GM19193 (cell line): ENCODE data around the gene CHRNB4.

ENCODE experiments used
- POLR2A ChIP-seq: IDR thresholded peaks from 4 replicates; pipeline ENCODE4 v1.6.1; 2011; ENCODE audit not compliant: insufficient read depth, insufficient read length; ENCODE audit errors: extremely low read depth

The CHRNB4 gene

DNA sequence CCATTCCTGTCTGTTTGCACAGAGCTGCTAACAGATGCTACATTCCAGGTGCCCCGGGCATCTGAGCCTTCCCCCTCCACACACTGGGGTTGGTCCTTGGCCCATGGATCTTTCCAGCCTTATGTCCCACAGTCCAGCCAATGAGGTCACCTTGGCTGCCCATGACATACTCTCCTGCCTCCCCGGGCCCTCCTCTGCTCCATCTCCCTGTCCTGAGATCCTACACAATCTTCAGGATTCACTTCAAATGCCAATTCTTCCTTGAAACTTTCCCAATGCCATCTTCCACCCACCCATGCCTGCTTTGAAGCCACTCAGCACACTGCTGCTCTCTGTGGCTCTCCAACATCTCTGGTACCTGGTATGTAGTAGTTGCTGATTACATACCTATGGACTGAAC, 24.5 kb downstream of the CHRNB4 start:
- TF ChIP-seq POLR2A: no peak

DNA sequence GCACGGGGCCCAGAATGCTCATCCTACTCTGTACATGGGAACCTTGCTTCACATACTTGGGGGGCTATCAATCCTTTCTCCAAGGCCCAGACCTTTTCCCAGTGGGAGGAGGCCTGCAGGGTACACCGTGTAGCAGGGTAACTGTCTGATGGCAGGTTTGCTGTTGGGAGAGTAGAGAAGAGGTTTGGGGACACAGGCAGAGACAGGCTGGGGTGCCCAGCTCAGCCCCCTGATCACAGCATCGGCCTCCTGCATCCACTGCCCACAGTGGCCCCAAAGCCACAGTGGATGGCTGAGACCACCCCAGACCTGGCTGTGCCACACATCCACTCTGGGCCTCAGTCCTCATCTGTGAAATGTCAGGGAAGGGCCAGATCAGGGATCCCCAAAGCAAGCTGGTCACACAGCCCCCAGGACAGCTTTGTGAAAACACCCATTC, 25.8 kb downstream of the CHRNB4 start:
- no peak for TF ChIP-seq POLR2A

DNA sequence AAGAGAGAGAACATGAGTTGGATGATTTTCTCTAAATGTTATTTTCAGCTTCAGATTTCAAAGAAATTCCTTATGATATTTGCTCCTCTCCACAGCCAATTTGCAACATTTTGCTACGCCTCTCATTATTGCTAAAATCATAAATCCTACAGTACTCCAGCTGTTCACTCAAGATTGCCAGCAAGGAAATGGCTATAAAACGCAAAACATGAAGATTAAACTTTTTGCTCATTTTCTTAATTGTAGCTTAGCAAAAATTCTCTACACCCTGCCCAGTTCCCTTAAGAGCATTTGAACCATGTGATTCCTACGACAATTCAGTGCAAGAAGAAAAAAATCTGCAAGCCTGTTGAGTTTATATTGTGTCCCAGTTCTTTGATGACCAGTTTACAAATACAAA, 27.0 kb downstream of the CHRNB4 start:
- TF ChIP-seq POLR2A: no peak

DNA sequence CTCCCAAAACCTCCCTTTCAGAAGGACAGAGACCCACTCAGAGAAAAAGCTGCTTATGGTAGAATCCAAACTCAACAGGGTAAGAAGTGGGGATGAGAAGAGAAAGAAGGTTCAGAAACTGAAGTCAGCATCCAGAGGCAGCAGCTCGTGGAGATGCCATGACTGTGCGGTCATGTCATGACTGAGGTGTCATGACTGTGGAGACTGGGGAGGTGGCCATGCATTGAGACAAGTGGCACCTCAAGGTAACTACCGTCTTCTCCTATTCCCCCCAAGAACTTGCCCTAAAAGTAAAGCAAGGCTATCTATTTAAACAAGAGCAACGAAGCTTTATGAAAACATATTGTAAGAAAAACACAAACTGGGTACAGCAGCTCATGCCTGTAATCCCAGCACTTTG, 35.3 kb downstream of the CHRNB4 start:
- TF ChIP-seq POLR2A: no peak

DNA sequence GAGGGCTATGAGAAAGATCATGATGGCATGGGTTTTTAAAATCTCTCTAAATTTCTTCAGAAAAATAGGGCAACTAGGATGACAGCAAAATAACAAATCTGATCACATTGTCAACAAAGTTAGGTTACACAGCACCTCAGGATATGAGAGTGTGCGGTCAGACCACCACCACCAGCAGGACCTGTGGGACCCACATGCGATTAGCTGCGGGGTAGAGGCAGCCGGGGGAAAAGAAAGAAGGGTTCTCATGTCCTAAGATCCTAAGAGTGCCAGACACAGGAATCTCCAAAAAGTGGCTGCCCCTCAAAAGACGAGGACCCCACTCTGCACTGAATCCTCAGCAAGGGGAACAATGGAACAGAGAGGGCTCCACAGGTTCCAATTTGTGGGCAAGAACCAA, 35.8 kb downstream of the CHRNB4 start:
- TF ChIP-seq POLR2A: no peak

DNA sequence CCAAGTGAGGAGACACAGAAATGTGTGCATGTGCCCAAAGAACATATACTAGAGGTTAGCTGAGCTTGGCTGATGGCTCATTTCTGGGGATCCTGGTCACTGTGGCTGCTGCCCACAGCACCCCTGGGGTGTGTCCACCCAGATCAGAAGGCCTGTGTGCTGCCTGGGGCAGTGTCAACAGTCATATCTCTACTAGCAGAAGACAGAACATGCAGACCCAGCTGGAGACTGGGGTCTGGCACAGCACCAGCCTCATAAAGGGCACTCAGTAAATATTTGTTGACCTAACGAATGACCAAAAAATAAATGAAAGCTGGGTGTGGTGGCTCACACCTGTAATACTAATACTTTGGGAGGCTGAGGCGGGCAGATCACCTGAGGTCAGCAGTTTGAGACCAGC, 36.6 kb downstream of the CHRNB4 start:
- no peak for TF ChIP-seq POLR2A

DNA sequence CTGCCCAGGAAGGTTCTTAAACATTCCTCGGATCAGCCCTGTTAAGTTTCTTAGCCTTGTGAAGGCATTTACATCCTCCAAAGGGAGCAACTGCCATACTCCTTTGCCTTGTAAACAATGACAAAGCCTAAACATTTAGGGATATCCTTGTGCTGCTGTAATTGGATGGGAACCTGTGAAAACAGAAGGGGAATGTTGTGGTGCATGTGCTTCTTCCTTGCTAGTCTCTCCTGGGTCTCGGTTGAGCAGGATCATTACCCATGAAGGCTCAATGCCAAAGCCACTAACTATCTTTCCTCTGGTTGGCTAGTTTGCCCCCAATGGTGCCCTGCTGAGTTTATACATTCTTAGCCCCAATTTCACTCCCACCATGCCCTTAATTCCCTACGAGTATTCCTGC, 37.5 kb downstream of the CHRNB4 start:
- no peak for TF ChIP-seq POLR2A

DNA sequence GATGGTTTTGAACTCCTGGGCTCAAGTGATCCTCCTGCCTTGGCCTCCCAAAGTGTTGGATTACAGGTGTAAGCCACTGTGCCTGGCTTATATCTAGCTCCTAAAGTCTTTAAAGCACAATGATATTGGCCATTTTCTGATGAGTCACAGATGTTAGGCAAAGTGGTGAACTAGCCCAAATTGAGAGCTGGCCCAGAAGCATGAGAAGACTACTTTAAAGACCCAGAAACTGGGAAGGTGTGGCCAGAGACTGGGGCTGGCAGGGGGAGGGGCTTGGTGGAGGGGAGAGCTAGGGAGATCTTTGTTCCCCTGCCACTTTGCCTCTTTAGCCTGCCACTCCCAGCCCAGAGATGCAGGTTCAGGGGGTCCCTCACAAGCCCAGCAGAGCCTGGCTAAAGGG, 41.8 kb downstream of the CHRNB4 start:
- no peak for TF ChIP-seq POLR2A

DNA sequence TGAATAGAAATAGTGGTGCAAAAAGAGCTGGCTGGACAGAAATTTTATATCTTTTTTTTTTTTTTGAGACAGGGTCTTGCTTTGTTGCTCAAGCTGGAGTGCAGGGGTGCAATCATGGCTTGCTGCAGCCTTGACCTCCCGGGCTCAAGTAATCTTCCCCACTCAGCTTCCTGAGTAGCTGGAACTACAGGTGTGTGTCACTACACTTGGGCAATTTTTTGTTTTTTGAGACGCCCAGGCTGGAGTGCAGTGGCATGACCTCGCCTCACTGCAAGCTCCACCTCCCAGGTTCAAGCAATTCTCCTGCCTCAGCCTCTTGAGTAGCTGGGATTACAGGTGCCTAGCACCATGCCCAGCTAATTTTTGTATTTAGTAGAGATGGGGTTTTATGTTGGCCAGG, 42.7 kb downstream of the CHRNB4 start:
- no peak for TF ChIP-seq POLR2A

DNA sequence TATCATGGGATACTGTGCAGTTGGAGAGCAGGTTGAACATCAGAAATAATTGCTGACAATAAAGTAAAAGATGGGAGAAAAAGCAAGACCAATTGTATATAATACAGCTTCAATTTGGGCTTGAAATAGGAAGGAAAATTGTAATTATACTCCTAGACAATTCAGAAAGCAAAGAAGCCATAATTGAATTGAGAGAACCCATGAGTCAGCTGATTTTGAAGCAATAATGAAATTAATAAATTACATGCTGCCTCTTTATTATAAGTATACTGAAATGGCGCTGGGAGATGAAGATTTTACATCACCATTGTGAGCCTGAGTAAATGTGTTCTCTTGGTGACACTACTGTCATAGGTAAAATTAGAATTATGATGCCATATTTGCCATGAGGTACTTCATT, 43.4 kb downstream of the CHRNB4 start:
- TF ChIP-seq POLR2A: no peak

DNA sequence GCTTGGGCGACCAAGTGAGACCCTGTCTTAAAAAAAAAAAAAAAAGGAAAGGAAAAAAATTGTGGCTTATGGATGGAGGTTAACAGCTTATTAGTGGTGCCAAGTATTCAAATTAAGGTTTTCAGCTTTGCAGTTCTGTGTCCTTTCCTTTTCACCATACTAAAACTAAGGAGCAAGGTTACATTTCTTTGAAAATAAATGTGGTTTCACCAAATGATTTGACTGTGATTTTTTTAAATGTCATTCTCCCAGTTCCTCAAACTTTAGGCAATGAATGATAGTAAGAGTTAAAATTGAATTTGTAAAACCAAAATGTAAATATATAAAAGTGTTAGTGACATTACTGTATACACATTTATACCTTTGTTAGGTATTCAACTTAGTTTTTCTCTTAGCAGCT, 66.1 kb downstream of the CHRNB4 start:
- no peak for TF ChIP-seq POLR2A
